GM12892 (cell line): ENCODE data around the gene KRTAP3-1.

ENCODE experiments used
- POLR2A ChIP-seq: IDR thresholded peaks from 2 replicates; pipeline ENCODE4 v1.6.1; 2011; ENCODE audit warnings: low read depth, low read length, control low read depth
- POLR2AphosphoS5 ChIP-seq: IDR thresholded peaks from 2 replicates; pipeline ENCODE4 v1.6.1; 2011; ENCODE audit warnings: low read depth, low read length, control low read depth
- TAF1 ChIP-seq: IDR thresholded peaks from 2 replicates; pipeline ENCODE4 v1.6.1; 2011; ENCODE audit warnings: low read depth, mild to moderate bottlenecking, control low read depth, low read length, borderline replicate concordance

- TF ChIP-seq POLR2AphosphoS5, result no peak
- no peak for TF ChIP-seq POLR2A
- TF ChIP-seq TAF1, result no peak
Measured at GRCh38 chr17:40986920-40987319, 22.0 kb downstream of the KRTAP3-1 start.
